HepG2 (cell line): ENCODE measurements around the gene MRPL34. TPM values are rescaled to one million over a fixed set of nuclear protein-coding genes. Genes with fewer than 3 reads are reported as not detected.
A peak's percentile ranks its signal among the peaks of the same experiment; 100 is the strongest.

Experiments used
- CCDC6 ChIP-seq: sonication (generic); formaldehyde crosslinking; IDR thresholded peaks from 2 replicates; pipeline ENCODE4 v1.8.1; 2022; ENCODE audit warnings: mild to moderate bottlenecking, missing genetic modification reagents, moderate library complexity
- CREB1 ChIP-seq, 2 experiments: fragments of 450-650 bp in 1 of 2; IDR thresholded peaks; 2 replicates each; pipeline ENCODE4 v1.6.1; 2016 to 2017; ENCODE audit warnings: control low read depth in 1 of 2, mild to moderate bottlenecking in 1 of 2, missing compliant biosample characterization in 1 of 2, missing genetic modification characterization in 1 of 2
- GATAD1 ChIP-seq: IDR thresholded peaks from 2 replicates; pipeline ENCODE4 v1.6.1; 2016; ENCODE audit warnings: missing genetic modification reagents, missing compliant biosample characterization
- GFI1 ChIP-seq: sonication (generic); formaldehyde crosslinking; IDR thresholded peaks from 2 replicates; pipeline ENCODE4 v1.5.0; 2020; ENCODE audit warnings: missing genetic modification reagents, mild to moderate bottlenecking, borderline replicate concordance
- KLF13 ChIP-seq: sonication (generic); formaldehyde crosslinking; IDR thresholded peaks from 2 replicates; pipeline ENCODE4 v1.4.0; 2020; ENCODE audit warnings: mild to moderate bottlenecking, missing genetic modification reagents
- KLF9 ChIP-seq: IDR thresholded peaks from 2 replicates; pipeline ENCODE4 v1.6.1; 2016; ENCODE audit warnings: low read depth
- NFE2L1 ChIP-seq: sonication (generic); formaldehyde crosslinking; IDR thresholded peaks from 2 replicates; pipeline ENCODE4 v1.4.0; 2020; ENCODE audit warnings: missing genetic modification reagents, mild to moderate bottlenecking, borderline replicate concordance
- NR2F2 ChIP-seq: IDR thresholded peaks from 2 replicates; pipeline ENCODE4 v1.6.1; 2012; ENCODE audit warnings: low read depth, inconsistent platforms, borderline replicate concordance
- PLRG1 ChIP-seq: fragments of 450-650 bp; conservative IDR thresholded peaks from 2 replicates; pipeline ENCODE4 v1.6.1; 2016
- PRPF4 ChIP-seq: fragments of 200-400 bp; formaldehyde crosslinking; IDR thresholded peaks from 2 replicates; pipeline ENCODE4 v1.6.1; 2016; ENCODE audit warnings: low read length, low read depth; ENCODE audit not compliant: poor library complexity, severe bottlenecking
- PTBP1 ChIP-seq: fragments of 200-400 bp; formaldehyde crosslinking; IDR thresholded peaks from 2 replicates; pipeline ENCODE4 v1.6.1; 2018; ENCODE audit warnings: low read length, low read depth; ENCODE audit not compliant: poor library complexity, severe bottlenecking
- SMC3 ChIP-seq: IDR thresholded peaks from 2 replicates; pipeline ENCODE4 v1.6.1; 2011; ENCODE audit warnings: low read length, improper control_type of control experiment
- SNAPC5 ChIP-seq: sonication (generic); formaldehyde crosslinking; IDR thresholded peaks from 2 replicates; pipeline ENCODE4 v1.8.1; 2023; ENCODE audit warnings: mild to moderate bottlenecking, missing genetic modification reagents, borderline replicate concordance
- TIGD3 ChIP-seq: sonication (generic); formaldehyde crosslinking; IDR thresholded peaks from 2 replicates; pipeline ENCODE4 v1.5.1; 2020; ENCODE audit warnings: mild to moderate bottlenecking, missing genetic modification reagents, borderline replicate concordance
- ZFP36L2 ChIP-seq: sonication (generic); formaldehyde crosslinking; IDR thresholded peaks from 2 replicates; pipeline ENCODE4 v1.4.0; 2020; ENCODE audit warnings: missing genetic modification reagents
- ZFX ChIP-seq: sonication (generic); formaldehyde crosslinking; IDR thresholded peaks from 2 replicates; pipeline ENCODE4 v1.4.0; 2020; ENCODE audit warnings: mild to moderate bottlenecking, low read depth, missing genetic modification reagents, moderate library complexity
- ZNF124 ChIP-seq: sonication (generic); formaldehyde crosslinking; IDR thresholded peaks from 2 replicates; pipeline ENCODE4 v1.4.0; 2020; ENCODE audit warnings: missing genetic modification reagents
- ZNF230 ChIP-seq: sonication (generic); formaldehyde crosslinking; IDR thresholded peaks from 2 replicates; pipeline ENCODE4 v1.4.0; 2020; ENCODE audit warnings: mild to moderate bottlenecking, missing genetic modification reagents
- ZNF460 ChIP-seq: sonication (generic); formaldehyde crosslinking; IDR thresholded peaks from 2 replicates; pipeline ENCODE4 v1.5.1; 2020; ENCODE audit warnings: missing genetic modification reagents, mild to moderate bottlenecking, borderline replicate concordance
- ZNF501 ChIP-seq: sonication (generic); formaldehyde crosslinking; IDR thresholded peaks from 2 replicates; pipeline ENCODE4 v1.5.1; 2020; ENCODE audit warnings: mild to moderate bottlenecking, moderate library complexity, missing genetic modification reagents
- ZNF512B ChIP-seq: sonication (generic); formaldehyde crosslinking; IDR thresholded peaks from 2 replicates; pipeline ENCODE4 v1.5.1; 2020; ENCODE audit warnings: missing genetic modification reagents, mild to moderate bottlenecking, borderline replicate concordance
- ZNF547 ChIP-seq: sonication (generic); formaldehyde crosslinking; IDR thresholded peaks from 2 replicates; pipeline ENCODE4 v1.5.1; 2020; ENCODE audit warnings: mild to moderate bottlenecking, missing genetic modification reagents
- ZNF589 ChIP-seq: sonication (generic); formaldehyde crosslinking; conservative IDR thresholded peaks from 2 replicates; pipeline ENCODE4 v1.8.0; 2022; ENCODE audit warnings: mild to moderate bottlenecking, moderate library complexity, missing genetic modification reagents
- ZNF614 ChIP-seq: IDR thresholded peaks from 2 replicates; pipeline ENCODE4 v1.6.1; 2018; ENCODE audit warnings: missing biosample characterization, missing genetic modification reagents, inconsistent platforms, borderline replicate concordance
- ZNF780A ChIP-seq: sonication (generic); formaldehyde crosslinking; IDR thresholded peaks from 2 replicates; pipeline ENCODE4 v1.8.0; 2022; ENCODE audit warnings: mild to moderate bottlenecking, missing genetic modification reagents, moderate library complexity
- polyA plus RNA-seq, 8 experiments: library from polyadenylated mRNA; depleted of rRNA in 3 of 8; stranded (reverse) in 7 of 8; unstranded in 1 of 8; fragments of >200 nt; fragmentation: Illumina TruSeq in 4 of 8; extraction: Trizol in 4 of 8; gene quantifications; 2 replicates each; pipeline versions ENCODE4 v1.2.1 to v1.2.3, GENCODE V29; 2011 to 2016; ENCODE audit warnings: low read depth in 4 of 8, missing spikeins in 1 of 8, mixed read lengths in 1 of 8; ENCODE audit not compliant: insufficient read depth in 1 of 8
- total RNA-seq, 5 experiments: library from RNA; depleted of rRNA; stranded (reverse); fragments of >200 nt; fragmentation: Illumina TruSeq; extraction: Trizol; gene quantifications; 2 replicates each; pipeline ENCODE4 v1.2.3, GENCODE V29; 2016; ENCODE audit warnings: low read depth in 1 of 5

The MRPL34 gene
- total and polyA plus RNA-seq, 2 of the 13 experiments (the other 11 are each of a cell fraction or from before 2014, with no cell fraction given) = 74.0 to 77.3 TPM

- TF ChIP-seq ZNF512B (CRISPR knock-in tag) (no peak), ZNF124 (CRISPR knock-in tag) (no peak; the same call in 1 of the 2 replicates), ZNF614 (CRISPR knock-in tag) (peak; percentile 37; the same call in 1 of the 2 replicates), GATAD1 (CRISPR knock-in tag) (peak; percentile 64), PRPF4 (no peak), SNAPC5 (CRISPR knock-in tag) (0 out of 2 replicates have a peak, but pooled peaks have one; percentile 28), ZNF460 (no peak; the same call in 1 of the 2 replicates), ZFP36L2 (no peak), KLF13 (0 out of 2 replicates have a peak, but pooled peaks have one; percentile 50), CCDC6 (CRISPR knock-in tag) (peak; percentile 58; the same call in 1 of the 2 replicates), ZNF780A (CRISPR knock-in tag) (no peak), GFI1 (CRISPR knock-in tag) (0 out of 2 replicates have a peak, but pooled peaks have one; percentile 9), KLF9 (peak; percentile 86), ZNF501 (CRISPR knock-in tag) (peak; percentile 71; the same call in 1 of the 2 replicates), ZNF230 (CRISPR knock-in tag) (0 out of 2 replicates have a peak, but pooled peaks have one; percentile 26), ZFX (CRISPR knock-in tag) (peak; percentile 89), CREB1 (IDR thresholded peaks at IDR 0.05) (peak; percentile 51; the same call in 1 of the 2 replicates), CREB1 (CRISPR knock-in tag; IDR thresholded peaks at IDR 0.05) (peak; percentile 63), PLRG1 (no peak), NR2F2 (no peak), NFE2L1 (CRISPR knock-in tag) (peak; percentile 77; the same call in 1 of the 2 replicates), TIGD3 (CRISPR knock-in tag) (no peak), SMC3 (no peak; the same call in 1 of the 2 replicates), ZNF547 (CRISPR knock-in tag) (peak; percentile 40; the same call in 1 of the 2 replicates), ZNF589 (CRISPR knock-in tag) (no peak), PTBP1 (no peak)
These were observed at the start of gene MRPL34 (continued) for GRCh38 chr19:17305517-17306284.
